HEK293 (cell line): ENCODE results near the gene IL17RB.

Source experiments
- ZNF561 ChIP-seq: fragments of 450-650 bp; IDR thresholded peaks from 2 replicates; pipeline ENCODE4 v1.5.1; 2018; ENCODE audit warnings: missing biosample characterization, missing genetic modification characterization, borderline replicate concordance
- TF ChIP-seq, protein P1 (sequence below): fragments of 450-650 bp; formaldehyde crosslinking; IDR thresholded peaks from 2 replicates; pipeline ENCODE4 v1.5.1; 2016; ENCODE audit warnings: missing biosample characterization, missing genetic modification characterization
- TF ChIP-seq, protein P2 (sequence below): fragments of 450-650 bp; formaldehyde crosslinking; IDR thresholded peaks from 2 replicates; pipeline ENCODE4 v1.5.1; 2016; ENCODE audit warnings: missing biosample characterization, missing genetic modification characterization
- TF ChIP-seq, protein P3 (sequence below): fragments of 450-650 bp; formaldehyde crosslinking; IDR thresholded peaks from 2 replicates; pipeline ENCODE4 v1.5.1; 2016; ENCODE audit warnings: missing biosample characterization, missing genetic modification characterization

DNA sequence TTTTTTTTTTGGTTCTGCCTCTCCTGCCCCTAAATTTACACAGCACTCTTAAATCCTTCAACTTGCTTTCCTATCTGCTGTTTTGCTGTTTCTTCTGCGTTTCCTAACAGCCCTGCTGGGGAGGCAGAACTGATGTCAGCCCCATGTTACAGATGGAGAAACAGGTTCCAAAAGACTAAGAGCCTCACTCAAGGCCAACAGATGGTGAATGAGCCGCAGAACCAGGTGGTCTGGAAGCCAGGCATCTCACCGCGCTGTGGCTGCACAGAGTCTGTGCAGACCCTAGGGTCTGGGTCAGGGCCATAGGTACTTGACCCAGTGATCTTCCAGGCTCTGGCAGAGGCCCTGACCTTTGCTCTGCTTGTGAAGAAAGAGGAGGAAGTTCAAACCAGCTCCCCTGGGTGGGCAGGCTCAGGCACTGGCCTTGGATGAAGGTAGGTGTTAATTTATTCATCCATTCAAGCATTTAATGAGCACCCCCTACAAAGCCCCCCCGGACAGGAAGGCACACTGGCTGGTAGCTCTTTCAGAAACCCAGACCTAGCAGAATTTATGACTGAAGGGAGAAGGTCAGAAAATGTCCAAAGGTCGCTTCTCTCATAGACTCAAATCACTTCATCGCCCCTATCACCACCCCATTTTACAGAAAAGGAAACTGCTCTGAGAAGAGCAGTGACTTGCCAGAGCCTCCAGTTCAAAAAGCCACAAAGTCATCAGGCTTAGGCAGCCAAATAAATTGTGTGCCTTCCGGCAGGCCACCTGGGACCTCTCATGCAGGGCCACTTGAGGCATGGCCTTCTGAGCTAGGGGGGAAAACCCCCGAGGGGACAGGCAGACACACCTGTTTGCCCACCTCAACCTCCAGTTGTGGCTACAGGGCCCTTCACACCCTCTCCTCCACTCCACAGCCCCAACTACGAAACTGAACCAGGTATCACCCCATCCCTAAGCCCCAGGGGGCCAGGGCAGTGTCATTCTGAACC, 2.9 kb upstream of the IL17RB start:
- TF ChIP-seq, protein P1, sequence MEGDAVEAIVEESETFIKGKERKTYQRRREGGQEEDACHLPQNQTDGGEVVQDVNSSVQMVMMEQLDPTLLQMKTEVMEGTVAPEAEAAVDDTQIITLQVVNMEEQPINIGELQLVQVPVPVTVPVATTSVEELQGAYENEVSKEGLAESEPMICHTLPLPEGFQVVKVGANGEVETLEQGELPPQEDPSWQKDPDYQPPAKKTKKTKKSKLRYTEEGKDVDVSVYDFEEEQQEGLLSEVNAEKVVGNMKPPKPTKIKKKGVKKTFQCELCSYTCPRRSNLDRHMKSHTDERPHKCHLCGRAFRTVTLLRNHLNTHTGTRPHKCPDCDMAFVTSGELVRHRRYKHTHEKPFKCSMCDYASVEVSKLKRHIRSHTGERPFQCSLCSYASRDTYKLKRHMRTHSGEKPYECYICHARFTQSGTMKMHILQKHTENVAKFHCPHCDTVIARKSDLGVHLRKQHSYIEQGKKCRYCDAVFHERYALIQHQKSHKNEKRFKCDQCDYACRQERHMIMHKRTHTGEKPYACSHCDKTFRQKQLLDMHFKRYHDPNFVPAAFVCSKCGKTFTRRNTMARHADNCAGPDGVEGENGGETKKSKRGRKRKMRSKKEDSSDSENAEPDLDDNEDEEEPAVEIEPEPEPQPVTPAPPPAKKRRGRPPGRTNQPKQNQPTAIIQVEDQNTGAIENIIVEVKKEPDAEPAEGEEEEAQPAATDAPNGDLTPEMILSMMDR (tag by site-specific recombination): no peak
- no peak for TF ChIP-seq ZNF561 (tag by site-specific recombination)
- TF ChIP-seq, protein P2, sequence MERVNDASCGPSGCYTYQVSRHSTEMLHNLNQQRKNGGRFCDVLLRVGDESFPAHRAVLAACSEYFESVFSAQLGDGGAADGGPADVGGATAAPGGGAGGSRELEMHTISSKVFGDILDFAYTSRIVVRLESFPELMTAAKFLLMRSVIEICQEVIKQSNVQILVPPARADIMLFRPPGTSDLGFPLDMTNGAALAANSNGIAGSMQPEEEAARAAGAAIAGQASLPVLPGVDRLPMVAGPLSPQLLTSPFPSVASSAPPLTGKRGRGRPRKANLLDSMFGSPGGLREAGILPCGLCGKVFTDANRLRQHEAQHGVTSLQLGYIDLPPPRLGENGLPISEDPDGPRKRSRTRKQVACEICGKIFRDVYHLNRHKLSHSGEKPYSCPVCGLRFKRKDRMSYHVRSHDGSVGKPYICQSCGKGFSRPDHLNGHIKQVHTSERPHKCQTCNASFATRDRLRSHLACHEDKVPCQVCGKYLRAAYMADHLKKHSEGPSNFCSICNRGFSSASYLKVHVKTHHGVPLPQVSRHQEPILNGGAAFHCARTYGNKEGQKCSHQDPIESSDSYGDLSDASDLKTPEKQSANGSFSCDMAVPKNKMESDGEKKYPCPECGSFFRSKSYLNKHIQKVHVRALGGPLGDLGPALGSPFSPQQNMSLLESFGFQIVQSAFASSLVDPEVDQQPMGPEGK: no peak
- TF ChIP-seq, protein P3, sequence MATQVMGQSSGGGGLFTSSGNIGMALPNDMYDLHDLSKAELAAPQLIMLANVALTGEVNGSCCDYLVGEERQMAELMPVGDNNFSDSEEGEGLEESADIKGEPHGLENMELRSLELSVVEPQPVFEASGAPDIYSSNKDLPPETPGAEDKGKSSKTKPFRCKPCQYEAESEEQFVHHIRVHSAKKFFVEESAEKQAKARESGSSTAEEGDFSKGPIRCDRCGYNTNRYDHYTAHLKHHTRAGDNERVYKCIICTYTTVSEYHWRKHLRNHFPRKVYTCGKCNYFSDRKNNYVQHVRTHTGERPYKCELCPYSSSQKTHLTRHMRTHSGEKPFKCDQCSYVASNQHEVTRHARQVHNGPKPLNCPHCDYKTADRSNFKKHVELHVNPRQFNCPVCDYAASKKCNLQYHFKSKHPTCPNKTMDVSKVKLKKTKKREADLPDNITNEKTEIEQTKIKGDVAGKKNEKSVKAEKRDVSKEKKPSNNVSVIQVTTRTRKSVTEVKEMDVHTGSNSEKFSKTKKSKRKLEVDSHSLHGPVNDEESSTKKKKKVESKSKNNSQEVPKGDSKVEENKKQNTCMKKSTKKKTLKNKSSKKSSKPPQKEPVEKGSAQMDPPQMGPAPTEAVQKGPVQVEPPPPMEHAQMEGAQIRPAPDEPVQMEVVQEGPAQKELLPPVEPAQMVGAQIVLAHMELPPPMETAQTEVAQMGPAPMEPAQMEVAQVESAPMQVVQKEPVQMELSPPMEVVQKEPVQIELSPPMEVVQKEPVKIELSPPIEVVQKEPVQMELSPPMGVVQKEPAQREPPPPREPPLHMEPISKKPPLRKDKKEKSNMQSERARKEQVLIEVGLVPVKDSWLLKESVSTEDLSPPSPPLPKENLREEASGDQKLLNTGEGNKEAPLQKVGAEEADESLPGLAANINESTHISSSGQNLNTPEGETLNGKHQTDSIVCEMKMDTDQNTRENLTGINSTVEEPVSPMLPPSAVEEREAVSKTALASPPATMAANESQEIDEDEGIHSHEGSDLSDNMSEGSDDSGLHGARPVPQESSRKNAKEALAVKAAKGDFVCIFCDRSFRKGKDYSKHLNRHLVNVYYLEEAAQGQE (tag by site-specific recombination): no peak
